A549 (cell line): ENCODE data around the gene SNAP29. TPM values are rescaled to one million over a fixed set of nuclear protein-coding genes. Genes with fewer than 3 reads are reported as not detected.

ENCODE experiments used
- ATAC-seq, 2 experiments: fragments of 200-7000 bp in 1 of 2; fragments of >200 bp in 1 of 2; cut with Nextera tagmentation in 1 of 2; cut with Tn5 transposase in 1 of 2; 3 replicates each; pipeline versions ENCODE4 v1.8.0 to v1.9.1; 2018 to 2020; ENCODE audit warnings: mild to moderate bottlenecking in 1 of 2, moderate library complexity in 1 of 2
- CTCF ChIA-PET: fragments of 300-600 bp; sonication (Branson Sonifier 250); formaldehyde crosslinking; extraction: SDS; loops from one replicate; lab custom pipeline; 2021; ENCODE audit warnings: antibody characterized with exemption, inconsistent platforms; lab: Yijun Ruan, JAX
- POLR2A ChIA-PET: fragments of 350-600 bp; formaldehyde crosslinking; extraction: SDS; loops from one replicate; lab custom pipeline; 2021; ENCODE audit warnings: antibody characterized with exemption, inconsistent platforms; lab: Yijun Ruan, JAX
- DNase-seq, 2 experiments: peaks; one replicate each; pipeline versions ENCODE4 v3.0.0 to v3.0.0-alpha.2; 2011 to 2016; ENCODE audit warnings: low read depth in 1 of 2, low spot score in 1 of 2
- FAIRE-seq: peaks from 2 replicates; lab custom pipeline; 2011; peaks lifted over from hg19 to GRCh38; lab: Jason Lieb, UNC
- H3K27ac ChIP-seq, 2 experiments: fragments of >200 bp; sonication (Bioruptor Twin); formaldehyde crosslinking; 3 replicates each; pipeline ENCODE4 v1.5.1; 2016 to 2017
- H3K4me1 ChIP-seq: fragments of >200 bp; sonication (Bioruptor Twin); formaldehyde crosslinking; 3 replicates; pipeline ENCODE4 v1.6.1; 2016
- H3K4me2 ChIP-seq: fragments of >200 bp; sonication (Bioruptor Twin); formaldehyde crosslinking; 3 replicates; pipeline ENCODE4 v1.6.1; 2016
- H3K4me3 ChIP-seq: fragments of >200 bp; sonication (Bioruptor Twin); formaldehyde crosslinking; 3 replicates; pipeline ENCODE4 v1.5.1; 2016
- H3K9me3 ChIP-seq: fragments of >200 bp; sonication (Bioruptor Twin); formaldehyde crosslinking; 3 replicates; pipeline ENCODE4 v1.6.1; 2016
- CBX8 ChIP-seq: fragments of 200-600 bp; sonication (generic); IDR thresholded peaks from 2 replicates; pipeline ENCODE4 v1.6.1; 2016
- CHD4 ChIP-seq: fragments of 200-600 bp; sonication (generic); IDR thresholded peaks from 2 replicates; pipeline ENCODE4 v1.6.1; 2016; ENCODE audit warnings: antibody characterized with exemption, mild to moderate bottlenecking, borderline replicate concordance
- E2F6 ChIP-seq: IDR thresholded peaks from 2 replicates; pipeline ENCODE4 v1.6.1; 2012; ENCODE audit warnings: low read depth, borderline replicate concordance
- EHF ChIP-seq: fragments of 250-450 bp; sonication (Bioruptor Pico); IDR thresholded peaks from 2 replicates; pipeline ENCODE4 v1.5.0; 2020; ENCODE audit warnings: mild to moderate bottlenecking
- EHMT2 ChIP-seq: fragments of 200-600 bp; sonication (generic); IDR thresholded peaks from 2 replicates; pipeline ENCODE4 v1.6.1; 2016; ENCODE audit warnings: antibody characterized with exemption, low read depth, mild to moderate bottlenecking, moderate library complexity
- ELK1 ChIP-seq: fragments of 150-350 bp; IDR thresholded peaks from 2 replicates; pipeline ENCODE4 v1.6.1; 2014; ENCODE audit warnings: low read depth, mild to moderate bottlenecking, low read length
- HMGXB4 ChIP-seq: fragments of 250-450 bp; sonication (Bioruptor Pico); IDR thresholded peaks from 2 replicates; pipeline ENCODE4 v1.5.0; 2021; ENCODE audit warnings: mild to moderate bottlenecking, moderate library complexity, borderline replicate concordance
- PBX3 ChIP-seq: IDR thresholded peaks from 2 replicates; pipeline ENCODE4 v1.6.1; 2012
- PHF8 ChIP-seq: fragments of 200-600 bp; sonication (generic); IDR thresholded peaks from 2 replicates; pipeline ENCODE4 v1.6.1; 2016; ENCODE audit warnings: low read depth, mild to moderate bottlenecking, antibody characterized with exemption, moderate library complexity, borderline replicate concordance
- POLR2A ChIP-seq: IDR thresholded peaks from 2 replicates; pipeline ENCODE4 v1.6.1; 2012; ENCODE audit warnings: mild to moderate bottlenecking, low read length
- WGBS: methylation state at CpG from one replicate; pipeline ENCODE4 v1.1.6; 2017; ENCODE audit errors: missing lambda C conversion rate; 5-methylcytosine and 5-hydroxymethylcytosine counted together
- polyA plus RNA-seq, 4 experiments: library from polyadenylated mRNA; depleted of rRNA in 3 of 4; stranded (reverse); fragments of >200 nt; fragmentation: RNase III in 1 of 4; extraction: RNeasy Plus Mini Kit Qiagen cat#74134 plus additional on column Dnase treatment in 1 of 4; gene quantifications; 2 replicates in 3 of 4; 3 replicates in 1 of 4; pipeline ENCODE4 v1.2.3, GENCODE V29; 2011 to 2017
- TF ChIP-seq, protein P1 (sequence below): fragments of >200 bp; sonication (Bioruptor Twin); formaldehyde crosslinking; IDR thresholded peaks from 3 replicates; pipeline ENCODE4 v1.5.1; 2016

Gene SNAP29
- polyA plus RNA-seq, 2 of the 4 experiments (the other 2 are of a cell fraction) = 14.2 to 20.1 TPM

DNA sequence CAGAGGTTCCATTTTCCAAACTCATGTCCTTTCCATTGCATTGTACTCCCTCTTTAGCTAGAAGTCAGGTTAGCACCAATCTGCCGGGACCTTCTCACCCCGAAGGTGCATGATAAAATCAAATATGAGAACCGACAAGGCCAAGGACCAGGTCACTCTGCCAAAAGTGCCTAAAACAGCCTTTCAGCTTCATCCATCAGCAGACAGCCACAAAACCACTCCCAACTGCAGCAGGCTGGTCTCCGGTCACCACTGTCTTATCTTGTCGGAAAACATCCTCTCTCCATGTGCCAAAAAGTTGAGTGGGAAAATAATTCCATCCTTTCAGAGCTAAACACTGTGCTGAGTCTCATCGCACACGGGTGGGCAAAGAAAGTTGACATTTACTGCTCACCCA is 1.6 kb upstream of the SNAP29 start:
- ChIA-PET POLR2A (no interaction called here), CTCF (interaction anchor here (1.2 kb wide), 1 partner anchor 60 kb away, joined by 3 read pairs; no protein-coding TSS in a partner anchor)
- 88% methylated on average over 7 of the region's 7 CpGs for WGBS
- DNase-seq = no peak
- Histone ChIP-seq H3K9me3 (no peaks in the 10 kb centered on the region), H3K27ac (no peak overlapping the region)
- ATAC-seq = no peak
- TF ChIP-seq CBX8 (no peak), E2F6 (no peak), CHD4 (no peak), ELK1 (no peak)
- TF ChIP-seq, all 56 proteins: peak for 0
- Histone ChIP-seq H3K4me2 (peak overlapping the region; percentile 83), H3K4me3 (peak overlapping the region; percentile 78; the same call in 1 of the 3 replicates), H3K4me1 (peaks cover 5% of the 10 kb centered on the region; the same call in 1 of the 3 replicates)
- no peak for FAIRE-seq

DNA sequence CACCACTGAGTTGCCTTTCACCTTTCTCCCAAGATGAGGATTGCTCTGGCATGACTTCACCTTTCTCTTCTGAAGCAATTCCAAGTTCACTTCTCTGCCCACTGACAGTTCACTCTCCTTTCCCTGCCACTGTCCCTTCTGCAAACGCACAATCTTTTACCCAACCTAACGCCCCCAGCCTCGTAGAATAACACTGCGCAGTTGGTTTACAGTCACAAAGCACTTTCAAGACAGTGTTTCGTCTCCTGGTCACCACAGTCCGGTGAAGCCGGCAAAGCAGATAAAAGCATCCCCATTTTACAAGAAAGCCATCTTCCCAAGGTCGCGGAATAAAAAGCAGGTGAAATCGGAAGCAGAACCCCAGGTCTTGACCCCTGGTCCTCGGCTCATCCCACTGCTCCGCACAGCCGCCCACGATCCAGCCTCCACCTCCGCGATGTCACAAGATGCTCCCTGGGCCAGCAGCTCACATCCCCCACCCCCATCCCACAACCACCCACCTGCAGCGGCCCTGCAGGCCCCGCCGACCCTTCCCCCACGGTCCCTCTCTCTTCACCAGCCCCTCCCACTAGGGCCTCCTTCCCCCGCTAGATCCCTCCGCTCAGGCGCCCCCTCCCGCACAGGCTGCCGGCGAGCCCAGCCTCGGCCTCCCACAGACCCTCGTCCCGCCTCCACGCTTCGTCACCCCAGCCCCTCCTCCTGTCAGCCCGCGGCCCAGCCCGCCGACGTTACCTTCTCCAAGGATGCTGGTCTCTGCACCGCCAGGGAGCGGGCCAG is 781 bp upstream of the SNAP29 start:
- Histone ChIP-seq H3K4me3 (peak overlapping the region; percentile 78), H3K27ac (peak overlapping the region; percentile 77 to 93), H3K9me3 (no peaks in the 10 kb centered on the region), H3K4me2 (peak overlapping the region; percentile 83), H3K4me1 (peaks cover 5% of the 10 kb centered on the region; the same call in 1 of the 3 replicates)
- DNase-seq (peak; percentile 54 to 84), FAIRE-seq (no peak), ATAC-seq (peak; percentile 84 to 85)
- POLR2A ChIA-PET = no interaction called here
- CTCF ChIA-PET = no interaction called here
- TF ChIP-seq PHF8 = peak; percentile 77
- no peak for TF ChIP-seq EHF
- WGBS = 7% methylated on average over 9 of the region's 38 CpGs

DNA sequence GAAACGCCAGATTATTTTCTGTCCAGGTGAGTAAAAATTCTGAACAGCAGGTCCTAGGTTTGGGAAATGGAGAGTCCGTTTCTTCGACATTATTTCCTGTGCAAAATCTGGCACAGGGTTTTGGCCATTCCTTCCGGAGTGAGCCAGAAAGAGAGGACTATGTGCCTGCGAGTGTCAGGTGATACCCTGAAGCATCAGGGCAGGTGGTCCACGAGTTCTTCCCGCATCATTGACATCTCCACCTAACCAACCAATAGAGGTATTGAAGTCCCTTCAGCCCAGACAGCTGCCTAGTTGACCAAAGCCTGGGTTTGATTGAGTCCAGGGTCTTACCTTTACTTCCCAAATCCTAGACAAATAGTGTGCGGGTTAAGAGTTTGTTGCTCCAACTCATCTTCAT is 808 bp downstream of the SNAP29 start:
- Histone ChIP-seq H3K4me1 (peaks cover 5% of the 10 kb centered on the region; the same call in 1 of the 3 replicates), H3K4me3 (peak overlapping the region; percentile 78), H3K4me2 (peak overlapping the region; percentile 79), H3K27ac (peak overlapping the region; percentile 76 to 92), H3K9me3 (no peaks in the 10 kb centered on the region)
- DNase-seq (no peak), ATAC-seq (no peak), FAIRE-seq (no peak)
- WGBS = 63% methylated on average over 8 of the region's 8 CpGs
- POLR2A ChIA-PET = no interaction called here
- TF ChIP-seq CHD4 = no peak
- TF ChIP-seq, protein P1, sequence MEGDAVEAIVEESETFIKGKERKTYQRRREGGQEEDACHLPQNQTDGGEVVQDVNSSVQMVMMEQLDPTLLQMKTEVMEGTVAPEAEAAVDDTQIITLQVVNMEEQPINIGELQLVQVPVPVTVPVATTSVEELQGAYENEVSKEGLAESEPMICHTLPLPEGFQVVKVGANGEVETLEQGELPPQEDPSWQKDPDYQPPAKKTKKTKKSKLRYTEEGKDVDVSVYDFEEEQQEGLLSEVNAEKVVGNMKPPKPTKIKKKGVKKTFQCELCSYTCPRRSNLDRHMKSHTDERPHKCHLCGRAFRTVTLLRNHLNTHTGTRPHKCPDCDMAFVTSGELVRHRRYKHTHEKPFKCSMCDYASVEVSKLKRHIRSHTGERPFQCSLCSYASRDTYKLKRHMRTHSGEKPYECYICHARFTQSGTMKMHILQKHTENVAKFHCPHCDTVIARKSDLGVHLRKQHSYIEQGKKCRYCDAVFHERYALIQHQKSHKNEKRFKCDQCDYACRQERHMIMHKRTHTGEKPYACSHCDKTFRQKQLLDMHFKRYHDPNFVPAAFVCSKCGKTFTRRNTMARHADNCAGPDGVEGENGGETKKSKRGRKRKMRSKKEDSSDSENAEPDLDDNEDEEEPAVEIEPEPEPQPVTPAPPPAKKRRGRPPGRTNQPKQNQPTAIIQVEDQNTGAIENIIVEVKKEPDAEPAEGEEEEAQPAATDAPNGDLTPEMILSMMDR = no peak
- TF ChIP-seq HMGXB4 (CRISPR knock-in tag) = no peak
- no peak for TF ChIP-seq PBX3
- no peak for TF ChIP-seq POLR2A
- no peak for TF ChIP-seq EHMT2
- CTCF ChIA-PET = interaction anchor here (0.8 to 2.4 kb wide), 5 partner anchors 13 to 81 kb away, joined by 3 to 8 read pairs (median 3); no protein-coding TSS in a partner anchor
